GM18508 (cell line): ENCODE measurements around the gene TNFAIP8.

ENCODE experiments used
- ATAC-seq: cut with Tn5 transposase; IDR thresholded peaks from one replicate; pipeline ENCODE4 v1.9.1; 2021; ENCODE audit warnings: moderate number of reproducible peaks; ENCODE audit not compliant: insufficient read depth, unreplicated experiment

TNFAIP8 gene

GRCh38 chr5:119345861-119346260 is 10.0 kb upstream of the TNFAIP8 start:
- ATAC-seq: no peak

GRCh38 chr5:119346394-119346793 is 9.4 kb upstream of the TNFAIP8 start:
- no peak for ATAC-seq

- no peak for ATAC-seq
These were observed 8.2 kb upstream of the TNFAIP8 start for GRCh38 chr5:119347574-119347973.

GRCh38 chr5:119347991-119348390 is 7.8 kb upstream of the TNFAIP8 start:
- ATAC-seq: no peak

GRCh38 chr5:119353213-119353612 is 2.6 kb upstream of the TNFAIP8 start:
- ATAC-seq: no peak

GRCh38 chr5:119353686-119354366 is 2.0 kb upstream of the TNFAIP8 start:
- peak; percentile 76 for ATAC-seq

GRCh38 chr5:119354537-119355243 is 1.1 kb upstream of the TNFAIP8 start:
- ATAC-seq: no peak

GRCh38 chr5:119355244-119355638 is 578 bp upstream of the TNFAIP8 start:
- no peak for ATAC-seq

- no peak for ATAC-seq
These were observed 881 bp downstream of the TNFAIP8 start for GRCh38 chr5:119356612-119357188.

GRCh38 chr5:119357270-119357669 is 1.5 kb downstream of the TNFAIP8 start:
- ATAC-seq: no peak

- no peak for ATAC-seq
These were observed 2.1 kb downstream of the TNFAIP8 start for GRCh38 chr5:119357808-119358529.

GRCh38 chr5:119358530-119358900 is 2.7 kb downstream of the TNFAIP8 start:
- ATAC-seq: no peak

GRCh38 chr5:119358901-119359603 is 3.2 kb downstream of the TNFAIP8 start:
- no peak for ATAC-seq

- ATAC-seq: no peak
These were observed 4.1 kb downstream of the TNFAIP8 start for GRCh38 chr5:119359737-119360413.

GRCh38 chr5:119360905-119361593 is 5.2 kb downstream of the TNFAIP8 start:
- no peak for ATAC-seq

GRCh38 chr5:119361594-119362125 is 5.8 kb downstream of the TNFAIP8 start:
- ATAC-seq: no peak

- ATAC-seq: no peak
These were observed 6.9 kb downstream of the TNFAIP8 start for GRCh38 chr5:119362714-119363113.

- ATAC-seq: no peak
These were observed 7.5 kb downstream of the TNFAIP8 start for GRCh38 chr5:119363271-119363670.

- ATAC-seq: peak; percentile 27
These were observed 8.1 kb downstream of the TNFAIP8 start for GRCh38 chr5:119363936-119364335.
